ENCODE data around the gene CCZ1B.
"Not testable (repeated sequence)": the region's sequence is repeated elsewhere in the genome, so short reads cannot be mapped to it uniquely, and the experiment has no call there.

DNA sequence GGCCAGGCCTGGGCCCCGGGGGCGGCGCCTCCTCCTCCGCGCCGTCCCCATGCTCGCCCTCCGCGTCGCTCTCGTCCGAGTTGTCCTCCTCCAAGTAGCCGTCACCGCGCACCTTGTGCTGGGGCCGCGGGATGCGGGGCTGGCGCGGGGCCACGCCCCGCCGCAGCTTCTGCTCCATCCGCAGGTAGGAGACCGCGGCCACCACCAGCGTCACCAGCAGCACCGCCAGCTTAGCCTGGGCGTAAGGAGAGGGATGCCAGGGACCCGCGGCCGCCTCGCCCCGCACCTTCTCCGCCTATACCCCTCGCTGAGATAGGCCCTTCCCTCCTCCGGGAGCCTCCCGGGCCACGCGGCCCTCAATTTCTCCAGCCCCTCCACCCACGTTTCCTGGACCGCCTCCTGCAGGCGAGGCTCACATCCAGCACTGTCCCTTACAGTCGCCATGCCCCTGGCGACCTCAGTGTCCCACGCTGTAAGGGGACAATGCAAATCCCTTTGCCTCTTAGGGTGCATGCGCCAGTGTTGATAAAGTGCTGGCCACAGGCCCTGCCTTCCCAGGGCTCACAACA is 29.6 kb upstream of the CCZ1B start:
- not testable (repeated sequence) for TF ChIP-seq YY1 (IDR thresholded peaks at IDR 0.05; ENCODE audit: insufficient read depth, insufficient read length); ZNF274 (IDR thresholded peaks at IDR 0.05; ENCODE audit: low read depth, low read length)

Measured in NT2/D1 (cell line).